Sigmoid colon (tissue), 7 donors: ENCODE measurements around the gene PCCB. TPM values are rescaled to one million over a fixed set of nuclear protein-coding genes. Genes with fewer than 3 reads are reported as not detected.
A peak's percentile ranks its signal among the peaks of the same experiment; 100 is the strongest.

ENCODE experiments used
- DNase-seq: peaks from one replicate; pipeline ENCODE4 v3.0.0-alpha.2; 2019
- H3K27ac ChIP-seq, 4 donors: fragments of 200-600 bp; sonication (generic); one replicate each; pipeline ENCODE4 v1.5.1; 2016 to 2019; ENCODE audit warnings: mild to moderate bottlenecking in 1 of 4
- H3K27me3 ChIP-seq, 3 donors: fragments of 200-600 bp; sonication (generic); one replicate each; pipeline ENCODE4 v1.5.1; 2019; ENCODE audit warnings: mild to moderate bottlenecking in 1 of 3
- H3K36me3 ChIP-seq, 4 donors: fragments of 200-600 bp; sonication (generic); one replicate each; pipeline ENCODE4 v1.5.1; 2016 to 2019
- H3K4me1 ChIP-seq, 4 donors: fragments of 200-600 bp; sonication (generic); one replicate each; pipeline ENCODE4 v1.5.1; 2017 to 2019
- H3K4me3 ChIP-seq, 4 donors: fragments of 200-600 bp; sonication (generic); one replicate each; pipeline ENCODE4 v1.5.1; 2017 to 2019; ENCODE audit warnings: mild to moderate bottlenecking in 2 of 4, moderate library complexity in 1 of 4
- H3K9me3 ChIP-seq, 4 donors: fragments of 200-600 bp in 3 of 4; sonication (generic) in 3 of 4; one replicate each; pipeline versions ENCODE4 v1.5.1 to v1.6.1; 2013 to 2019
- CTCF ChIP-seq, 4 experiments: fragments of 450-650 bp in 3 of 4; fragments of 200-600 bp in 1 of 4; IDR thresholded peaks; one replicate each; pipeline ENCODE4 v1.5.1; 2016 to 2019; ENCODE audit warnings: antibody characterized with exemption in 4 of 4, mild to moderate bottlenecking in 3 of 4, moderate library complexity in 2 of 4
- EP300 ChIP-seq, 4 donors: sonication (generic); formaldehyde crosslinking; IDR thresholded peaks; one replicate each; pipeline ENCODE4 v1.6.1; 2017; ENCODE audit warnings: antibody characterized with exemption in 4 of 4
- POLR2A ChIP-seq, 2 donors: fragments of 450-650 bp; IDR thresholded peaks; one replicate each; pipeline ENCODE4 v1.6.1; 2016; ENCODE audit warnings: antibody characterized with exemption in 2 of 2, mild to moderate bottlenecking in 2 of 2, moderate library complexity in 2 of 2
- POLR2AphosphoS5 ChIP-seq, 4 donors: sonication (generic); formaldehyde crosslinking; IDR thresholded peaks; one replicate each; pipeline ENCODE4 v1.6.1; 2017; ENCODE audit warnings: antibody characterized with exemption in 4 of 4
- WGBS, 2 donors: extraction: QIAGEN DNeasy Blood & Tissue Kit; methylation state at CpG; one replicate each; pipeline ENCODE4 v1.1.7; 2013; 5-methylcytosine and 5-hydroxymethylcytosine counted together
- intact Hi-C: fragments of 100-400 bp; cut with DNase I; formaldehyde crosslinking; loops from one replicate; pipeline ENCODE4 v1.15.1; 2023
- polyA plus RNA-seq, 3 donors: library from polyadenylated mRNA; stranded (reverse); fragments of 200-250 nt; gene quantifications; one replicate each; pipeline ENCODE4 v1.2.3, GENCODE V29; 2013
- total RNA-seq, 4 donors: library from RNA; depleted of rRNA; stranded (reverse); fragments of >200 nt; gene quantifications; one replicate each; pipeline ENCODE4 v1.1.0, GENCODE V29; 2016
- donor health status: healthy with polysubstance abuse.
- donor health status: Bipolar disorder and iron deficiency.
- donor health status: healthy.

The PCCB gene
- total and polyA plus RNA-seq, 7 donors: 24.8 to 64.3 (median 31.2) TPM

- peaks cover 0 to 21% (median 15%) of the 10 kb centered on the region in 4 donors for H3K4me1 ChIP-seq
- no peak overlapping the region for H3K4me3 ChIP-seq
- intact Hi-C loops: loop anchor here (5.0 to 10.0 kb wide), 2 partner anchors 269 to 409 kb away; partner anchors contain the start of gene STAG1
- H3K27ac ChIP-seq: peak overlapping the region in 3 of 4 donors; percentile 55 to 71 (median 70)
- no peak for DNase-seq
- WGBS, 2 donors: 17 to 51% methylated on average over 2 of the region's 2 CpGs
- H3K36me3 ChIP-seq: peaks cover 5 to 33% (median 9%) of the 10 kb centered on the region in 4 donors
- TF ChIP-seq EP300 (IDR thresholded peaks at IDR 0.05) (no peak), CTCF (IDR thresholded peaks at IDR 0.05) (no peak), POLR2A (IDR thresholded peaks at IDR 0.05) (no peak), POLR2AphosphoS5 (IDR thresholded peaks at IDR 0.05) (no peak)
- no peaks in the 10 kb centered on the region for H3K27me3 ChIP-seq
- H3K9me3 ChIP-seq: no peaks in the 10 kb centered on the region
These were observed 93.3 kb downstream of the PCCB start for GRCh38 chr3:136343446-136343845.

GRCh38 chr3:136343873-136344555, 93.9 kb downstream of the PCCB start:
- WGBS, 2 donors: 20 to 56% methylated on average over 5 of the region's 5 CpGs

GRCh38 chr3:136346486-136346885, 96.3 kb downstream of the PCCB start:
- Histone ChIP-seq H3K9me3 (no peaks in the 10 kb centered on the region), H3K4me3 (no peak overlapping the region), H3K4me1 (peaks cover 0 to 41% (median 31%) of the 10 kb centered on the region in 4 donors), H3K27me3 (no peaks in the 10 kb centered on the region), H3K27ac (no peak overlapping the region), H3K36me3 (peaks cover 0 to 18% (median 0%) of the 10 kb centered on the region in 4 donors)
- intact Hi-C loops: loop anchor here (10.0 kb wide), 1 partner anchor 272 kb away; no protein-coding TSS in a partner anchor
- no peak for DNase-seq
- TF ChIP-seq CTCF (IDR thresholded peaks at IDR 0.05) (no peak), POLR2A (IDR thresholded peaks at IDR 0.05) (no peak), EP300 (IDR thresholded peaks at IDR 0.05) (no peak), POLR2AphosphoS5 (IDR thresholded peaks at IDR 0.05) (no peak)
- WGBS, 2 donors: 91 to 96% methylated on average over 5 of the region's 5 CpGs

More at GRCh38 chr3:136343873-136344555, 93.9 kb downstream of the PCCB start:
- Histone ChIP-seq H3K27me3 (no peaks in the 10 kb centered on the region), H3K4me1 (peaks cover 0 to 21% (median 15%) of the 10 kb centered on the region in 4 donors), H3K9me3 (no peaks in the 10 kb centered on the region), H3K27ac (peak overlapping the region in 3 of 4 donors; percentile 55 to 71 (median 70)), H3K36me3 (peaks cover 5 to 38% (median 7%) of the 10 kb centered on the region in 4 donors), H3K4me3 (no peak overlapping the region)
- DNase-seq: peak; percentile 95
- no peak for TF ChIP-seq CTCF (IDR thresholded peaks at IDR 0.05)
- peak in 2 of 4 donors; percentile 24 to 26 for TF ChIP-seq EP300 (IDR thresholded peaks at IDR 0.05)
- TF ChIP-seq POLR2A (IDR thresholded peaks at IDR 0.05): no peak
- peak in 3 of 4 donors; percentile 66 to 81 (median 76) for TF ChIP-seq POLR2AphosphoS5 (IDR thresholded peaks at IDR 0.05)
- intact Hi-C loops: loop anchor here (5.0 to 10.0 kb wide), 2 partner anchors 269 to 408 kb away; partner anchors contain the start of gene STAG1

GRCh38 chr3:136350132-136350531, 100.0 kb downstream of the PCCB start:
- peaks cover 0 to 23% (median 16%) of the 10 kb centered on the region in 4 donors for H3K4me1 ChIP-seq
- WGBS, 2 donors: 91 to 93% methylated on average over 1 of the region's 1 CpG
- no peaks in the 10 kb centered on the region for H3K27me3 ChIP-seq
- TF ChIP-seq POLR2A (IDR thresholded peaks at IDR 0.05): no peak
- TF ChIP-seq POLR2AphosphoS5 (IDR thresholded peaks at IDR 0.05): peak in 3 of 4 donors; percentile 17 to 40 (median 37)
- no peak overlapping the region for H3K4me3 ChIP-seq
- peak overlapping the region; percentile 53 to 76 (median 60) for H3K27ac ChIP-seq
- intact Hi-C loops: no loop called here
- no peaks in the 10 kb centered on the region for H3K9me3 ChIP-seq
- peaks cover 0 to 18% (median 0%) of the 10 kb centered on the region in 4 donors for H3K36me3 ChIP-seq
- peak; percentile 73 for DNase-seq

GRCh38 chr3:136350557-136350956, 100.4 kb downstream of the PCCB start:
- intact Hi-C loops: no loop called here
- 89 to 91% methylated on average over 2 of the region's 2 CpGs for WGBS, 2 donors
- no peak for DNase-seq
- H3K9me3 ChIP-seq: no peaks in the 10 kb centered on the region
- TF ChIP-seq POLR2AphosphoS5 (IDR thresholded peaks at IDR 0.05): no peak
- no peak for TF ChIP-seq CTCF (IDR thresholded peaks at IDR 0.05)
- TF ChIP-seq EP300 (IDR thresholded peaks at IDR 0.05): no peak
- no peak for TF ChIP-seq POLR2A (IDR thresholded peaks at IDR 0.05)
- peak overlapping the region; percentile 53 to 76 (median 60) for H3K27ac ChIP-seq
- no peak overlapping the region for H3K4me3 ChIP-seq
- no peaks in the 10 kb centered on the region for H3K27me3 ChIP-seq
- H3K4me1 ChIP-seq: peaks cover 0 to 23% (median 16%) of the 10 kb centered on the region in 4 donors
- H3K36me3 ChIP-seq: peaks cover 0 to 18% (median 0%) of the 10 kb centered on the region in 4 donors
